Measurements from ENCODE around the gene TMSB15B.

DNA sequence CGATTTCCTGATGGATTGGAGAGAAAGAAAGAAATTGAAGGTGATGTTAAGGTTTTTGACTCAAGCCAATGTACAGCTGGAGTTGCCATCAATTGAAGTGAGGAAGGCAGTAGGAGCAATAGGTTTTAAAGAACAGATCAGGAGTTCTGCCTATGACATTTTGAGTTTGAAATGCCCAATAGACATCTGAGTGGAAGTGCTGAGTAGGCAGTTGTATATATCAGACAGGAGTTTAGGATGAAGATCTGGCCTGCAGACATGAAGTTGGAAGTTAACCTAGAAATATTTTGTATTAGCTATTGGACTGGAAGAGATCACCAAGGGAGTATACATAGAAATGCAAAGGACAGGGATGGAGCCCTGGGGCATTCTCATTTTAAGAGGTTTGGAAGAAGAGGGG, 12.9 kb upstream of the TMSB15B start:
- TF ChIP-seq, protein P1, sequence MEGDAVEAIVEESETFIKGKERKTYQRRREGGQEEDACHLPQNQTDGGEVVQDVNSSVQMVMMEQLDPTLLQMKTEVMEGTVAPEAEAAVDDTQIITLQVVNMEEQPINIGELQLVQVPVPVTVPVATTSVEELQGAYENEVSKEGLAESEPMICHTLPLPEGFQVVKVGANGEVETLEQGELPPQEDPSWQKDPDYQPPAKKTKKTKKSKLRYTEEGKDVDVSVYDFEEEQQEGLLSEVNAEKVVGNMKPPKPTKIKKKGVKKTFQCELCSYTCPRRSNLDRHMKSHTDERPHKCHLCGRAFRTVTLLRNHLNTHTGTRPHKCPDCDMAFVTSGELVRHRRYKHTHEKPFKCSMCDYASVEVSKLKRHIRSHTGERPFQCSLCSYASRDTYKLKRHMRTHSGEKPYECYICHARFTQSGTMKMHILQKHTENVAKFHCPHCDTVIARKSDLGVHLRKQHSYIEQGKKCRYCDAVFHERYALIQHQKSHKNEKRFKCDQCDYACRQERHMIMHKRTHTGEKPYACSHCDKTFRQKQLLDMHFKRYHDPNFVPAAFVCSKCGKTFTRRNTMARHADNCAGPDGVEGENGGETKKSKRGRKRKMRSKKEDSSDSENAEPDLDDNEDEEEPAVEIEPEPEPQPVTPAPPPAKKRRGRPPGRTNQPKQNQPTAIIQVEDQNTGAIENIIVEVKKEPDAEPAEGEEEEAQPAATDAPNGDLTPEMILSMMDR (IDR thresholded peaks at IDR 0.05; ENCODE audit: poor library complexity) = no peak
- TF ChIP-seq EZH2 (IDR thresholded peaks at IDR 0.05; ENCODE audit: borderline replicate concordance) = no peak
- no peak for TF ChIP-seq EZH2phosphoT487 (IDR thresholded peaks at IDR 0.05; ENCODE audit: low read depth, severe bottlenecking, unreplicated experiment)
